ENCODE results near the gene HIBCH.
A peak's percentile ranks its signal among the peaks of the same experiment; 100 is the strongest.

The HIBCH gene

DNA sequence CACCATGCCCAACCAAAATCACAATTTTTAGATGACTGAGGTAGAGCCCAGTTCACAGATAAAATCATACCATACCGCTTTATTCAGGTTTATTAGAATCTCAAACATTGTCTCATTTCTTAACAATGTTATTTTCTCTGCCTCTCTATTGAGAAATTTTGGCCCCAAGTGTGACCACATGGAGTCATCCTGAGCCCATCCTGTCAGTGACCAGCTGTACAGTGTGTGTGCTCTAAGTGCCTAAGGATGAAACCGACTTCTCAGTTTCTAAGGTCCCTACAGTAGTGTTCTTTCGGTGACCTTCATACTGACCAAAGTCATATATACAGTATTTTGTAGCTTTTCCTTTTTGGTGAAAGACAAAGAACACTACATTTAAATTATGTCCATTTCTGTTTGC is 133.4 kb downstream of the HIBCH start:
- DNase-seq (ENCODE audit: low read depth): no peak
- H3K4me3 ChIP-seq (ENCODE audit: low read depth, low read length): no peak overlapping the region
- TF ChIP-seq, protein P1, sequence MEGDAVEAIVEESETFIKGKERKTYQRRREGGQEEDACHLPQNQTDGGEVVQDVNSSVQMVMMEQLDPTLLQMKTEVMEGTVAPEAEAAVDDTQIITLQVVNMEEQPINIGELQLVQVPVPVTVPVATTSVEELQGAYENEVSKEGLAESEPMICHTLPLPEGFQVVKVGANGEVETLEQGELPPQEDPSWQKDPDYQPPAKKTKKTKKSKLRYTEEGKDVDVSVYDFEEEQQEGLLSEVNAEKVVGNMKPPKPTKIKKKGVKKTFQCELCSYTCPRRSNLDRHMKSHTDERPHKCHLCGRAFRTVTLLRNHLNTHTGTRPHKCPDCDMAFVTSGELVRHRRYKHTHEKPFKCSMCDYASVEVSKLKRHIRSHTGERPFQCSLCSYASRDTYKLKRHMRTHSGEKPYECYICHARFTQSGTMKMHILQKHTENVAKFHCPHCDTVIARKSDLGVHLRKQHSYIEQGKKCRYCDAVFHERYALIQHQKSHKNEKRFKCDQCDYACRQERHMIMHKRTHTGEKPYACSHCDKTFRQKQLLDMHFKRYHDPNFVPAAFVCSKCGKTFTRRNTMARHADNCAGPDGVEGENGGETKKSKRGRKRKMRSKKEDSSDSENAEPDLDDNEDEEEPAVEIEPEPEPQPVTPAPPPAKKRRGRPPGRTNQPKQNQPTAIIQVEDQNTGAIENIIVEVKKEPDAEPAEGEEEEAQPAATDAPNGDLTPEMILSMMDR (IDR thresholded peaks at IDR 0.05; ENCODE audit: low read depth, low read length, missing control alignments): no peak
- in situ Hi-C loops (cut with HindIII; ENCODE audit: low sequenced_read_pairs): no loop called here

DNA sequence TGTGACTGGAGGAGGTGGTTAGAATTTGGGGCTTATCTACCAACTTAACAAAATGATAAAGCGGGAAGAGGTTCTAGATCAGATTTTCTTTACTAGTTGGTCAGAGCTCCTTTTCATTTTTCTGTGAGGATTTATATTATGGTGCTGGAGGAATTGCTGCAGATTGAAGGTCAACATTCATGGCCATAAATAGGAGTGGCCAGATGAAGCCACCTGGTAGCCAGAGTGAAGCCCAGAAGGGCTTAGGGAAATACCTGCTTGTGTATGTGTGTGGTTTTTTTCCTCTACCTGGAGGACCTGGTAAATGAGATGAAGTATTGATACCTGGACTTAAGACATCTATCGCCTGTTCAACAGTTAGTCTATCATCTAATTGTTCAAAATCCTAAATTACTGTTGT is 134.2 kb downstream of the HIBCH start:
- TF ChIP-seq, protein P1 (IDR thresholded peaks at IDR 0.05; ENCODE audit: low read depth, low read length, missing control alignments): no peak
- in situ Hi-C loops (cut with HindIII; ENCODE audit: low sequenced_read_pairs): no loop called here
- H3K4me3 ChIP-seq (ENCODE audit: low read depth, low read length): no peak overlapping the region
- no peak for DNase-seq (ENCODE audit: low read depth)

DNA sequence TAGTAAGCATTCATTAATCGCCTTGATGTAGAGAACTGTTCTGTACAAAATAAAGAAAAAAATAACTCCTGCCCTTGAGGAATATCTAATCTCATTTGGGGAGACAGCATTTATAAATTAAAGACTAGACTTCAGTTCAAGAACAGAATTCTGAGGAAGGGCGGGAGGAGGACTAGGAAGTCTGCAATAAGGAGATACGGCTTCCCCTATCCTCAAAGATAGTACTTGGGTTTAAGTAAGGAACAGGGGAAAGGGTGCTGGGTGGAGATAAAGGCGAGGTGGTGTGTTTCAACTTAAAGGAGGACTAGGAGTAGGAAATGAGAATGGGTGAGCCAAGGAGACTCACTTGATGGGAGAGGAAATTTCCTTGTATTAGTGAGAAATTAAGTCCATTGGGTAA is 135.2 kb downstream of the HIBCH start:
- DNase-seq (ENCODE audit: low read depth): no peak
- TF ChIP-seq, protein P1 (IDR thresholded peaks at IDR 0.05; ENCODE audit: low read depth, low read length, missing control alignments): no peak
- in situ Hi-C loops (cut with HindIII; ENCODE audit: low sequenced_read_pairs): no loop called here
- no peak overlapping the region for H3K4me3 ChIP-seq (ENCODE audit: low read depth, low read length)

DNA sequence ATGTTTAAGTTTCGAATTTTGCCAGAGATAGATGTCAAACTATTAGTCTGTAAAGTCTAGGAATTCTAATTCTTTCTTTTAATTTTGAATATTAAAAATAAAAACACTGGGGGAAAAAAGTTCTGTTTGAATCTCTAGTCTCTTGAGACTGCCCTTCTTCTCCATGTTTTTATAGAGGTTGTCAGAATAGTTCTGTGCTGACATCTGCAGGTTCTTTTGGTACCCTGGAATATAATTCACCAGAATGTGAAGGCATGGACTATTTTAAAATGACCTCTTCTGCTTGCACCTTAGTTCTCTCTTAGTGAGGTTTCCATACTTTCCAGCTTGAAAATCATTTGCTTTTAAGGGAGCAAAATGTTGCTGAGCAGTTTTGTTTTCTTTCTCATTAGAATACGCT is 136.1 kb downstream of the HIBCH start:
- no peak for DNase-seq (ENCODE audit: low read depth)
- H3K4me3 ChIP-seq (ENCODE audit: low read depth, low read length): no peak overlapping the region
- in situ Hi-C loops (cut with HindIII; ENCODE audit: low sequenced_read_pairs): no loop called here
- TF ChIP-seq, protein P1 (IDR thresholded peaks at IDR 0.05; ENCODE audit: low read depth, low read length, missing control alignments): no peak

DNA sequence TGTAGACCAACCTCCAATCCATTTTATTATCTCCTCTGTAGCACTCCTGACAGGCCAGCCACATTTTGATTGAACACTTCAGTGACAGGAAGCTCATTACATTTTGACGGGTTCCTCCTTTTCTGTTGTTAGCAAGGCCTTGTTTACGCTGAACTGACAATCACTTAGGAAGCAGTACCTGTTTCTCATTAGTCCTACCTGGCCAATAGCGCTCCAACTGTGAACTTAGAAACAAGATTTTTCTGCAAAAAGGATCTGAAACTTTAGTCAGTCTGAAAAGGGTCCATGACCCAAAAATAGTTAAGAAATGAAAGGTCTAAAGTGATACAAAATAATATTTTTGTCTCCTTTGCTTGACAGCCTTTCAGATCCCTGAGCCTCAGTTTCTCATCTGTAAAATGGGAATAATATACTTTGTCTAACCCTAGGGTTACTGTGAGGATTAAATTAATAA is 137.5 kb downstream of the HIBCH start:
- TF ChIP-seq, protein P1 (IDR thresholded peaks at IDR 0.05; ENCODE audit: low read depth, low read length, missing control alignments): no peak
- in situ Hi-C loops (cut with HindIII; ENCODE audit: low sequenced_read_pairs): no loop called here
- H3K4me3 ChIP-seq (ENCODE audit: low read depth, low read length): no peak overlapping the region
- no peak for DNase-seq (ENCODE audit: low read depth)

DNA sequence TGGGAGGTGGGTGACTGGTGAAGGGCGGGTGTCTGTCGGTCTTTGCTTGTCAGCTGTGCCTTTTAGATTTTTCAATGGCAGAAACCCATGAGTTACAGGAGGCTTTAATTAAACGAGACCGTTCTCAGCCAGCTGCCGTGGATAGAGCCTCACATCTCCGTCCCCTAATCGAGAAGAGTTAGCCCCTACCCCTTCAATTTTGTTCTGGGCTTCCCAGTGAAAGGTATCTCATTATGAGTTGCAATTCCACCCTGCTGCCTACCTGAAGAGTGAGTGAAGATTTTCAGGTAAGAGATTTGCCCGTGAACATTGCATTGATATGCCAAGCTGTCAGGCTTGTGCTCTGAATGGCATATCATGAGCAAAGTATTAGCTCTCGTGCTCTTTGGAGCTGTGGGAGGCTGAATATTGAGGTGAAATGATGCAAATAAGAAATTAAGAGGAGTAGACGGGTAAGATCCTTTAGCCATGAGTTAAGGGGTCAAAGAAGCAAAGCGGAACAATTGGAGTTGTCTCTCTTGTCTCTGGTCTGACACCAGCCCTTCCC is 138.4 kb downstream of the HIBCH start:
- no peak for DNase-seq (ENCODE audit: low read depth)
- TF ChIP-seq, protein P1 (IDR thresholded peaks at IDR 0.05; ENCODE audit: low read depth, low read length, missing control alignments): no peak
- H3K4me3 ChIP-seq (ENCODE audit: low read depth, low read length): peak overlapping the region; percentile 51
- in situ Hi-C loops (cut with HindIII; ENCODE audit: low sequenced_read_pairs): no loop called here
